Measurements from ENCODE around the gene COX15. TPM values are rescaled to one million over a fixed set of nuclear protein-coding genes. Genes with fewer than 3 reads are reported as not detected.

The COX15 gene
- total and polyA plus RNA-seq, 2 of the 4 experiments (the other 2 are of a cell fraction) = 18.9 to 40.1 TPM

GRCh38 chr10:99731306-99732032 lies 458 bp downstream of the COX15 start (continued):
- no peak for TF ChIP-seq CTCF (conservative IDR thresholded peaks at IDR 0.05; ENCODE audit: low read depth, low read length)

- H2AK5ac ChIP-seq (ENCODE audit: low read depth, low read length) = no peak overlapping the region
- peaks cover 23 to 38% of the 10 kb centered on the region in 2 experiments for H3K79me1 ChIP-seq (ENCODE audit: low read depth in 1 of 2, low read length in 2 of 2)
- no peak overlapping the region for H2AK9ac ChIP-seq (replicated peaks; ENCODE audit: low read depth, low read length, poor library complexity)
- intact Hi-C loops (cut with micrococcal nuclease) (loop anchor here (5.0 to 10.0 kb wide), 4 partner anchors 52 to 455 kb away; partner anchors contain the start of genes ABCC2 and ERLIN1), in situ Hi-C loops (cut with MboI; ENCODE audit: low sequenced_read_pairs) (no loop called here), dilution Hi-C loops (cut with HindIII; ENCODE audit: low sequenced_read_pairs, unreplicated experiment) (no loop called here)
- no peak overlapping the region for H3K4me3 ChIP-seq (ENCODE audit: insufficient read depth, low read depth, low read length)
- no peak overlapping the region for H2BK120ac ChIP-seq (ENCODE audit: low read depth, low read length)
- H4K8ac ChIP-seq (ENCODE audit: low read depth in 2 of 2, low read length in 2 of 2) = no peak overlapping the region
- no peak overlapping the region for H3K4me2 ChIP-seq (ENCODE audit: low read depth, low read length)
- no peak overlapping the region for H3K4ac ChIP-seq (ENCODE audit: low read depth, low read length)
- H3K9ac ChIP-seq (ENCODE audit: low read depth, low read length) = no peak overlapping the region
- no peak overlapping the region for H2BK5ac ChIP-seq (ENCODE audit: low read depth, low read length, poor library complexity, severe bottlenecking)
- H2BK20ac ChIP-seq (ENCODE audit: low read depth, low read length) = no peak overlapping the region
- H3K27ac ChIP-seq (ENCODE audit: insufficient read depth, low read length) = no peak overlapping the region
- 100% methylated on average over 1 of the region's 1 CpG; no CpG with 5 or more reads in 1 of the 2 experiments for WGBS, 2 experiments (ENCODE audit: extremely low coverage in 2 of 2, insufficient read length in 1 of 2)
- H3K9me1 ChIP-seq (ENCODE audit: insufficient read depth, low read length) = no peaks in the 10 kb centered on the region
- no peak overlapping the region for H3K14ac ChIP-seq (replicated peaks; ENCODE audit: low read depth, low read length)
- H3K36me3 ChIP-seq (ENCODE audit: control insufficient read depth, insufficient read depth, low read length) = peaks cover 21% of the 10 kb centered on the region
- no peak for ATAC-seq (ENCODE audit: low read depth)
- no peak overlapping the region for H3K18ac ChIP-seq (ENCODE audit: low read depth, low read length)
- no TSS peak for BruUV-seq (replicated peaks)
- CTCF ChIA-PET = no interaction called here
- H3K23ac ChIP-seq (ENCODE audit: low read depth, low read length) = no peak overlapping the region
- H3K56ac ChIP-seq (ENCODE audit: extremely low read depth, insufficient read depth, low read length) = no peak overlapping the region
- H3K27me3 ChIP-seq (ENCODE audit: control insufficient read depth, insufficient read depth, low read length) = no peaks in the 10 kb centered on the region
- POLR2A ChIA-PET (ENCODE audit: unreplicated experiment) = no interaction called here
- H4K91ac ChIP-seq (ENCODE audit: insufficient read depth, low read depth, low read length) = no peak overlapping the region
- no peaks in the 10 kb centered on the region for H4K20me1 ChIP-seq (ENCODE audit: insufficient read depth, low read length)
- peak; percentile 70 for DNase-seq
- H3K9me3 ChIP-seq (ENCODE audit: control insufficient read depth, insufficient read depth, low read length) = no peaks in the 10 kb centered on the region
- no peak overlapping the region for H4K5ac ChIP-seq (ENCODE audit: low read depth, low read length)
- H2BK15ac ChIP-seq (ENCODE audit: low read depth, low read length) = no peak overlapping the region
- peaks cover 2% of the 10 kb centered on the region; the same call in 1 of the 2 replicates for H3K4me1 ChIP-seq (ENCODE audit: control insufficient read depth, insufficient read depth, low read length)
- H2AFZ ChIP-seq (replicated peaks; ENCODE audit: low read length, poor library complexity) = no peak overlapping the region
- TF ChIP-seq RAD21 (IDR thresholded peaks at IDR 0.05; ENCODE audit: low read length) (no peak), SMC3 (IDR thresholded peaks at IDR 0.05; ENCODE audit: low read depth, low read length) (no peak), USF2 (IDR thresholded peaks at IDR 0.05; ENCODE audit: low read depth, low read length) (0 out of 2 replicates have a peak, but pooled peaks have one; percentile 19), CEBPB (IDR thresholded peaks at IDR 0.05; ENCODE audit: low read depth, low read length) (no peak)
Measured at GRCh38 chr10:99730026-99730425, 1.9 kb downstream of the COX15 start.
